ENCODE data around the gene PHF5A.

DNA sequence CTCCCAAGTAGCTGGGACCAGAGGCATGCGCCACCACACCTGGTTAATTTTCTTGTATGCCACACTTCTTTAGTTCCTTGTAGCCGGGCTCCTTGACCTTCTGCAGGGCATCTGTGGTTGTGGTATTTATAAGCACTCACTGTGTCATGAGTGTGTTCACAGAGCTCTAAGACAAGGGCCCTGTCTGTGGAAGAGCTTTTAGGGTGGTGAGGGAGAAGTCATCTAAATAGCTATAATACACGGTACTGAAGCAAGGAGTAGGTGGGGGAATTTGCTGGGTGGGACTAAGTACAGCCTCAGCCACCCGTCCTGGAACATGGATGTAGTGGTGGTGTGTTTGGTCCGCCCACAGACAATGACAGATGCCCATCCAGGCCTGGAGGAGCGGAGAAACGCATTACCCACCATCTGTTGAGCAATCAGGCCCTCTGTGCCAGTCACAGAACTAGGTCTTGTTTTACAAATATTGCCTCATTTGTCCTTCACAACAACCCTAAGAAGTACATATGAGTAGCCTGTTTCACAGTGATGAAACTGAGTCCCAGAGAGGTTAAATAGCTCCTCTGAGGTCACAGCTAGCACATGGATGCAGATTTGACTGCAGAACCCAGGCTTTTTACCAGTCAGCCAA lies 10.5 kb upstream of the PHF5A start:
- TF ChIP-seq, protein P1, sequence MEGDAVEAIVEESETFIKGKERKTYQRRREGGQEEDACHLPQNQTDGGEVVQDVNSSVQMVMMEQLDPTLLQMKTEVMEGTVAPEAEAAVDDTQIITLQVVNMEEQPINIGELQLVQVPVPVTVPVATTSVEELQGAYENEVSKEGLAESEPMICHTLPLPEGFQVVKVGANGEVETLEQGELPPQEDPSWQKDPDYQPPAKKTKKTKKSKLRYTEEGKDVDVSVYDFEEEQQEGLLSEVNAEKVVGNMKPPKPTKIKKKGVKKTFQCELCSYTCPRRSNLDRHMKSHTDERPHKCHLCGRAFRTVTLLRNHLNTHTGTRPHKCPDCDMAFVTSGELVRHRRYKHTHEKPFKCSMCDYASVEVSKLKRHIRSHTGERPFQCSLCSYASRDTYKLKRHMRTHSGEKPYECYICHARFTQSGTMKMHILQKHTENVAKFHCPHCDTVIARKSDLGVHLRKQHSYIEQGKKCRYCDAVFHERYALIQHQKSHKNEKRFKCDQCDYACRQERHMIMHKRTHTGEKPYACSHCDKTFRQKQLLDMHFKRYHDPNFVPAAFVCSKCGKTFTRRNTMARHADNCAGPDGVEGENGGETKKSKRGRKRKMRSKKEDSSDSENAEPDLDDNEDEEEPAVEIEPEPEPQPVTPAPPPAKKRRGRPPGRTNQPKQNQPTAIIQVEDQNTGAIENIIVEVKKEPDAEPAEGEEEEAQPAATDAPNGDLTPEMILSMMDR (IDR thresholded peaks at IDR 0.05): no peak
- TF ChIP-seq POLR2A (IDR thresholded peaks at IDR 0.05): no peak

Measured in lower leg skin (tissue), 3 donors.